Endothelial cell of umbilical vein (primary cell): ENCODE results near the gene UIMC1. TPM values are rescaled to one million over a fixed set of nuclear protein-coding genes. Genes with fewer than 3 reads are reported as not detected.

Experiments
- BruUV-seq: library from RNA; stranded (reverse); fragments of 400-500 nt; replicated peaks from 2 replicates; lab custom pipeline; 2021; lab: Mats Ljungman, UMichigan
- CTCF ChIA-PET: fragments of 300-600, 350-600 bp; sonication (Branson Sonifier 250); formaldehyde crosslinking; loops from one replicate; lab custom pipeline; 2021; ENCODE audit warnings: antibody characterized with exemption, inconsistent platforms; lab: Charles Lee
- POLR2A ChIA-PET: fragments of 300-600, 350-600 bp; sonication (Branson Sonifier 250); formaldehyde crosslinking; loops from one replicate; lab custom pipeline; 2021; ENCODE audit warnings: antibody characterized with exemption, inconsistent platforms; lab: Charles Lee
- DNase-seq: peaks from one replicate; pipeline ENCODE4 v3.0.0-alpha.2; 2011; ENCODE audit warnings: low read depth, low spot score
- FAIRE-seq: peaks from 2 replicates; lab custom pipeline; 2011; peaks lifted over from hg19 to GRCh38; lab: Jason Lieb, UNC
- H2AFZ ChIP-seq: 2 replicates; pipeline ENCODE4 v1.6.0; 2012; ENCODE audit warnings: low read depth, low read length, control low read depth, inconsistent platforms
- H3K27ac ChIP-seq: 2 replicates; pipeline ENCODE4 v1.5.1; 2011; ENCODE audit warnings: low read depth, mild to moderate bottlenecking, control low read depth, low read length, moderate library complexity; ENCODE audit not compliant: insufficient read depth
- H3K27me3 ChIP-seq, 2 experiments: 2 replicates each; pipeline versions ENCODE4 v1.6.0 to v1.6.1; 2011; ENCODE audit warnings: low read length in 2 of 2, mixed read lengths in 1 of 2; ENCODE audit not compliant: control insufficient read depth in 2 of 2, insufficient read depth in 2 of 2
- H3K36me3 ChIP-seq, 2 experiments: 2 replicates in 1 of 2; 3 replicates in 1 of 2; pipeline ENCODE4 v1.5.1; 2011; ENCODE audit warnings: low read length in 2 of 2, mild to moderate bottlenecking in 1 of 2, moderate library complexity in 1 of 2; ENCODE audit not compliant: control insufficient read depth in 2 of 2, insufficient read depth in 2 of 2; ENCODE audit errors: extremely low read depth in 1 of 2
- H3K4me1 ChIP-seq: 3 replicates; pipeline ENCODE4 v1.5.1; 2011; ENCODE audit warnings: mild to moderate bottlenecking, low read length; ENCODE audit not compliant: control insufficient read depth, insufficient read depth; ENCODE audit errors: extremely low read depth
- H3K4me2 ChIP-seq: 2 replicates; pipeline ENCODE4 v1.6.1; 2011; ENCODE audit warnings: low read length, control low read depth, mixed read lengths; ENCODE audit not compliant: insufficient read depth
- H3K4me3 ChIP-seq, 3 experiments: fragments of 200-600 bp in 1 of 3; sonication (generic), shearing (Covaris generic) in 1 of 3; replicated peaks in 1 of 3; 2 replicates each; pipeline ENCODE4 v1.5.1; 2011 to 2016; ENCODE audit warnings: control low read depth in 3 of 3, low read length in 3 of 3, mild to moderate bottlenecking in 2 of 3, inconsistent platforms in 1 of 3, low read depth in 1 of 3, moderate library complexity in 1 of 3; ENCODE audit not compliant: insufficient read depth in 1 of 3
- H3K79me2 ChIP-seq: 2 replicates; pipeline ENCODE4 v1.6.0; 2012; ENCODE audit warnings: low read length, inconsistent platforms; ENCODE audit not compliant: control insufficient read depth, insufficient read depth
- H3K9ac ChIP-seq: replicated peaks from 2 replicates; pipeline ENCODE3; 2011; ENCODE audit warnings: low read length, control low read depth; ENCODE audit not compliant: insufficient read depth; ENCODE audit errors: extremely low read depth
- H3K9me1 ChIP-seq: replicated peaks from 3 replicates; pipeline ENCODE4 v1.6.0; 2011; ENCODE audit warnings: mild to moderate bottlenecking, low read length; ENCODE audit not compliant: control insufficient read depth, insufficient read depth; ENCODE audit errors: extremely low read depth
- H3K9me3 ChIP-seq: replicated peaks from 2 replicates; pipeline ENCODE4 v1.5.1; 2012; ENCODE audit warnings: low read length, inconsistent platforms; ENCODE audit not compliant: control insufficient read depth, insufficient read depth
- H4K20me1 ChIP-seq: replicated peaks from 2 replicates; pipeline ENCODE3; 2011; ENCODE audit warnings: mild to moderate bottlenecking, low read length; ENCODE audit not compliant: control insufficient read depth, insufficient read depth; ENCODE audit errors: extremely low read depth
- EZH2 ChIP-seq: IDR thresholded peaks from 2 replicates; pipeline ENCODE4 v1.6.1; 2012; ENCODE audit warnings: borderline replicate concordance, low read depth, mild to moderate bottlenecking, moderate library complexity, low read length, inconsistent platforms; ENCODE audit not compliant: severe bottlenecking
- FOS ChIP-seq: IDR thresholded peaks from 2 replicates; pipeline ENCODE4 v1.6.1; 2011; ENCODE audit warnings: mild to moderate bottlenecking, low read length, moderate library complexity, borderline replicate concordance; ENCODE audit not compliant: insufficient read depth
- GATA2 ChIP-seq: IDR thresholded peaks from 2 replicates; pipeline ENCODE4 v1.7.0; 2011; ENCODE audit warnings: low read depth, mild to moderate bottlenecking, moderate library complexity, mixed read lengths, low read length; ENCODE audit not compliant: insufficient read length, insufficient read depth
- JUN ChIP-seq: IDR thresholded peaks from 2 replicates; pipeline ENCODE4 v1.6.1; 2011; ENCODE audit warnings: borderline replicate concordance, low read depth; ENCODE audit not compliant: insufficient read length, insufficient read depth
- MYC ChIP-seq: IDR thresholded peaks from one replicate; pipeline ENCODE4 v1.6.1; 2011; ENCODE audit warnings: mild to moderate bottlenecking, low read depth, low read length
- POLR2A ChIP-seq: IDR thresholded peaks from 2 replicates; pipeline ENCODE4 v1.6.1; 2012; ENCODE audit warnings: low read depth, mild to moderate bottlenecking, control low read depth, low read length
- POLR2AphosphoS5 ChIP-seq: IDR thresholded peaks from 2 replicates; pipeline ENCODE4 v1.6.1; 2012; ENCODE audit warnings: low read depth, mild to moderate bottlenecking, control low read depth, low read length, moderate library complexity; ENCODE audit not compliant: insufficient read depth
- dilution Hi-C: fragments of 300-500 bp; cut with MboI; formaldehyde crosslinking; loops from one replicate; pipeline ENCODE4 v1.15.0; 2019; ENCODE audit warnings: low sequenced_read_pairs; ENCODE audit not compliant: extremely low pct_ligation_motif_present
- intact Hi-C: fragments of 100-400 bp; cut with micrococcal nuclease; formaldehyde crosslinking; loops from one replicate; pipeline ENCODE4 v1.10.0; 2022
- polyA plus RNA-seq, 4 experiments: library from polyadenylated mRNA; depleted of rRNA in 3 of 4; stranded (reverse) in 3 of 4; unstranded in 1 of 4; fragments of >200 nt; gene quantifications; 2 replicates each; pipeline versions ENCODE4 v1.2.1 to v1.2.3, GENCODE V29; 2011 to 2012; ENCODE audit warnings: missing spikeins in 1 of 4
- total RNA-seq: library from RNA; stranded (reverse); gene quantifications from 2 replicates; pipeline ENCODE4 v1.2.3, GENCODE V29; 2021
- TF ChIP-seq, protein P1 (sequence below): IDR thresholded peaks from 2 replicates; pipeline ENCODE4 v1.6.1; 2011; ENCODE audit not compliant: insufficient read depth, insufficient read length
- TF ChIP-seq, protein P2 (sequence below), 2 donors: IDR thresholded peaks; 1 replicate in 1 of 2; 2 replicates in 1 of 2; pipeline ENCODE4 v1.5.1; 2011; ENCODE audit warnings: low read length in 2 of 2, mild to moderate bottlenecking in 2 of 2, moderate library complexity in 2 of 2, control low read depth in 1 of 2, inconsistent platforms in 1 of 2, low read depth in 1 of 2; ENCODE audit not compliant: insufficient read depth in 1 of 2; ENCODE audit errors: extremely low read depth in 1 of 2

Gene UIMC1
- total and polyA plus RNA-seq, 2 donors (not counting 3 experiments of a cell fraction or from before 2014, with no cell fraction given): 17.2 to 60.1 TPM

DNA sequence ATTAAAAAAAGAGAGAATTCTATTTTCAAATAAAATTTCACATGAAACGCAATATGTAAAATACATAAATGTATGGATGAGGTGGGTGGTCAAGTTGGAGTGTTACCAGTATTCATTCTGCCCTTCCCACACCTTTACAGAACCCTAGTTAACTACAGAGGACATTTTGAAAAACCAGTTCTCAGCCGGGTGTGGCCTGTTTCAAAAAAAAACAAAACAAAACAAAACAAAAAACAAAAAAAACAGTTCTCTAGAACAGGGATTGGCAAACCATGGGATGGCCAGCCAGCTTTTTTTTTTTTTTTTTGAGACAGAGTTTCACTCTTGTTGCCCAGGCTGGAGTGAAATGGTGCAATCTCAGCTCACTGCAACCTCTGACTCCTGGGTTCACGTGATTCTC, 79.0 kb downstream of the UIMC1 start:
- dilution Hi-C loops: no loop called here
- no peak for FAIRE-seq
- no peaks in the 10 kb centered on the region for H3K9me3 ChIP-seq
- TF ChIP-seq, protein P1, sequence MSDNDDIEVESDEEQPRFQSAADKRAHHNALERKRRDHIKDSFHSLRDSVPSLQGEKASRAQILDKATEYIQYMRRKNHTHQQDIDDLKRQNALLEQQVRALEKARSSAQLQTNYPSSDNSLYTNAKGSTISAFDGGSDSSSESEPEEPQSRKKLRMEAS: no peak
- POLR2A ChIA-PET: no interaction called here
- no peaks in the 10 kb centered on the region for H3K4me1 ChIP-seq
- H2AFZ ChIP-seq: no peak overlapping the region
- peaks cover 0 to 10% of the 10 kb centered on the region in 2 experiments for H3K36me3 ChIP-seq
- H4K20me1 ChIP-seq: no peaks in the 10 kb centered on the region
- no peak overlapping the region for H3K9ac ChIP-seq
- no peak for DNase-seq
- no peaks in the 10 kb centered on the region for H3K9me1 ChIP-seq
- no peaks in the 10 kb centered on the region for H3K79me2 ChIP-seq
- no peak overlapping the region for H3K4me3 ChIP-seq
- H3K27ac ChIP-seq: no peak overlapping the region
- H3K27me3 ChIP-seq: no peaks in the 10 kb centered on the region
- CTCF ChIA-PET: interaction anchor here (1.2 to 1.3 kb wide), 2 partner anchors 11 to 144 kb away, joined by 3 to 5 read pairs; no protein-coding TSS in a partner anchor
- no TSS peak for BruUV-seq
- intact Hi-C loops: no loop called here
- no peak overlapping the region for H3K4me2 ChIP-seq

DNA sequence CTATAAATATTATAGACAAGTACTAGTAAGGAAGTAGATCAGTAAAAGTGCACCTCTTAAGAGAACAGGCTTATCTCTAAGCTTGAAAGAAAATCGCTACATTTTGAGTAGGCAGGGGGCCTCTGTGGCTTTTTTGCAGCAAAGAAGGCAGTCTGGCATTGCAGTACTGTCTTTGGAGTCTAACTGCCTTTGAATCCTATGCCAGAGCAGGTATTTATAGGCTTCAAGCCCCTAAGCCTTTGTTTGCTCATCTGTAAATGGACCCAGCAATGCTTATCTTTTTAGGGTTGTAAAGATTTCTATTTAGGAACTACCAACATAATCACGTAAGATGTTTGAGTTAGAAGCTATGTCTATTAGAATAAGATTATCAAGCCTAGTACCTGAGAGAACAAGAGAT, 83.8 kb downstream of the UIMC1 start:
- Histone ChIP-seq H3K4me3 (no peak overlapping the region), H3K4me1 (no peaks in the 10 kb centered on the region), H3K9me3 (no peaks in the 10 kb centered on the region), H3K9me1 (no peaks in the 10 kb centered on the region), H3K9ac (no peak overlapping the region), H3K4me2 (no peak overlapping the region), H4K20me1 (no peaks in the 10 kb centered on the region), H3K36me3 (no peaks in the 10 kb centered on the region), H3K27me3 (no peaks in the 10 kb centered on the region), H2AFZ (no peak overlapping the region), H3K27ac (no peak overlapping the region), H3K79me2 (no peaks in the 10 kb centered on the region)
- dilution Hi-C loops (no loop called here), intact Hi-C loops (no loop called here)
- CTCF ChIA-PET: interaction anchor here (1.2 kb wide), 1 partner anchor 262 kb away, joined by 3 read pairs; no protein-coding TSS in a partner anchor
- no peak for FAIRE-seq
- BruUV-seq: no TSS peak
- POLR2A ChIA-PET: no interaction called here
- no peak for DNase-seq
- TF ChIP-seq MYC (no peak), POLR2AphosphoS5 (no peak), EZH2 (no peak), POLR2A (no peak), FOS (no peak), JUN (no peak), GATA2 (no peak)
- TF ChIP-seq, protein P2, sequence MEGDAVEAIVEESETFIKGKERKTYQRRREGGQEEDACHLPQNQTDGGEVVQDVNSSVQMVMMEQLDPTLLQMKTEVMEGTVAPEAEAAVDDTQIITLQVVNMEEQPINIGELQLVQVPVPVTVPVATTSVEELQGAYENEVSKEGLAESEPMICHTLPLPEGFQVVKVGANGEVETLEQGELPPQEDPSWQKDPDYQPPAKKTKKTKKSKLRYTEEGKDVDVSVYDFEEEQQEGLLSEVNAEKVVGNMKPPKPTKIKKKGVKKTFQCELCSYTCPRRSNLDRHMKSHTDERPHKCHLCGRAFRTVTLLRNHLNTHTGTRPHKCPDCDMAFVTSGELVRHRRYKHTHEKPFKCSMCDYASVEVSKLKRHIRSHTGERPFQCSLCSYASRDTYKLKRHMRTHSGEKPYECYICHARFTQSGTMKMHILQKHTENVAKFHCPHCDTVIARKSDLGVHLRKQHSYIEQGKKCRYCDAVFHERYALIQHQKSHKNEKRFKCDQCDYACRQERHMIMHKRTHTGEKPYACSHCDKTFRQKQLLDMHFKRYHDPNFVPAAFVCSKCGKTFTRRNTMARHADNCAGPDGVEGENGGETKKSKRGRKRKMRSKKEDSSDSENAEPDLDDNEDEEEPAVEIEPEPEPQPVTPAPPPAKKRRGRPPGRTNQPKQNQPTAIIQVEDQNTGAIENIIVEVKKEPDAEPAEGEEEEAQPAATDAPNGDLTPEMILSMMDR (IDR thresholded peaks at IDR 0.05; ENCODE audit: extremely low read depth in 1 of 2, insufficient read depth in 1 of 2, low read depth in 1 of 2, low read length in 2 of 2): no peak
- TF ChIP-seq, protein P1: no peak
